Activated T-cell treated with anti-CD3 and anti-CD28 coated beads for 48 hours (primary cell): Measurements from ENCODE around the gene CRB2.

ENCODE experiments used
- DNase-seq: peaks from one replicate; pipeline ENCODE4 v3.0.0-alpha.2; 2020; ENCODE audit warnings: low read depth

Gene CRB2

DNA sequence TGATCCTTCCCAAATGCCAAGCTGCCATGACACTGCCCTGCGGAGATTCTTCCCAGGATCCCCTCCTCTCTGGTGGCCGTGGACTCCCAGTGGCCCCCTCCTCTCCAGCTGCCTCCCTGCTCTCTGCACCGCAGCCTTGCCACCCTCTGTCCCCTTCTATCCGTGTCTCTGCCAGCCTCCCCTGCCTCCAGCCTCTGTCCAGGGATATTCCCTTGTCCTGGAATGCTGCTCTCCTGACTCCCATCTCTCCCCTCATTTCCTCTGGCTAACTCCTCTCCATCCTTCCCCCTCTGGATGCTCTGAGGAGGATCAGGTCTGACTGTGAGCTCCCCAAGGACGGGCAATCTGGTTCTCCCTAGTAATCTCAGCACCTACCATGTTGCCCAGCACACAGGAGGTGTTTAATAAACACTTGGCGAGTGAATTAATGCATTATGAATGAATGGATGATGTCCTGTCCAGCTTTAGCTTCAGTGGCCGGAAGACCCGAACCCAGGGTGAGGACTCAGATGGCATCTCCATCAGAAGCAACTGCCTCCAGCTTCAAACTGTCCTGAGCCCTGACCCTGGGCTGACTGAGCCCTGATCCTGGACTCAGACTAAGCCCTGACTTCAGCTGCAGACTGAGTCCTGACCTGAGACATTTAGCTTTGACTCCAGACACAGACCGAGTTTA lies 7.5 kb upstream of the CRB2 start:
- no peak for DNase-seq

DNA sequence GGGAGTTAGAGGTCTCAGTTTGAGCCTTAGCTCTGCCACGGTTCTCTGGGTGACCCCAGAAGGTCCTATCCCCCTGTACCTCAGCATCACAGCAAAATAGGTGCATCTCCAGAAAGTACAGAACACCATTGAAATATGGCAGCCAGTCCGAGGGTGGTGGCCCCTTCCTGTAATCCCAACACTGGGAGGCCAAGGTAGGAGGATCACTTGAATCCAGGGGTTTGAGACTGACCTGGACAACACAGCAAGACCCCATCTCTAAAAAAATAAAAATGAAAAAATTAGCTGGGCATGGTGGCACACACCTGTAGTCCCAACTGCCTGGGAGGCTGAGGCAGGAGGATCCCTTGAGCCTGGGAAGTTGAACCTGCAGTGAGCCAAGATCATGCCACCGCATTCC lies 7.0 kb upstream of the CRB2 start:
- DNase-seq, result no peak

DNA sequence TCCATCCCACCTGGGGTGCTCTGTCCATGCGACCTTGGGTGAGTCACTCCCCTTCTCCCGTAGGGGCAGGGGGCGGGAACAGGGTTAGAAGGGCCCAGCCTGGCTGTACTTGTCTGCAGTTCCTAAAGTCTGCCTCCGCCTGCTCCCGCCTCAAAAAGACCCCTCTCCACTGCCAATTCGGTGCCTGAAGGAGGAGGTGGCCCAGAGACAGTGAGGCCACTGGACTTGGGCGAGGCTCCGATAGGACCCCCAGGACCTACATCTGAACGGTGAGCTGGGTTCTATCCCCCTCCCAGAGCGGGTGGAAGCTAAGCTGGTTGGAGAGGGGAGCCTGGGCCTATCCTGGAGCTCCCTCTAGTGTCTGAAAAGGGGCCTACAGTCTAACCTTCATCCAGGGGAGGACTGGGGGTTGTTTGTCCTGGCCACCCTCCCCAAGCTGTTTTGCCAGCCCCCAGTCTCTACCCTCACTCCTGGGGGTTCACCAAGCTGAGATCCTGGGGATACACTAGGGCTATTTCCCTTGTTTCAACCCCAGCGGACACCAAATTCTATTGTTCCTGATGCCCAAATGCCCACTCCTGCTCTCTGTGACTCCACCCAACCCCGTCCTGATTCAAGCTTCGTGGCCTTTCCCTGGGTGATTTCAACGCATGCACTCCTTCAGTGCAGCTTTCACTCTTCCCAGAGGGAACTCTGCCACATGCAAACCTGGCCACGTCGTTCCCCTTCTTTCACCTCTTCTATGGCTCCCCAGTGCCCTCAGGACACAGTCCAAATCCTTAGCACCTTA lies 6.1 kb upstream of the CRB2 start:
- DNase-seq, result peak; percentile 55

DNA sequence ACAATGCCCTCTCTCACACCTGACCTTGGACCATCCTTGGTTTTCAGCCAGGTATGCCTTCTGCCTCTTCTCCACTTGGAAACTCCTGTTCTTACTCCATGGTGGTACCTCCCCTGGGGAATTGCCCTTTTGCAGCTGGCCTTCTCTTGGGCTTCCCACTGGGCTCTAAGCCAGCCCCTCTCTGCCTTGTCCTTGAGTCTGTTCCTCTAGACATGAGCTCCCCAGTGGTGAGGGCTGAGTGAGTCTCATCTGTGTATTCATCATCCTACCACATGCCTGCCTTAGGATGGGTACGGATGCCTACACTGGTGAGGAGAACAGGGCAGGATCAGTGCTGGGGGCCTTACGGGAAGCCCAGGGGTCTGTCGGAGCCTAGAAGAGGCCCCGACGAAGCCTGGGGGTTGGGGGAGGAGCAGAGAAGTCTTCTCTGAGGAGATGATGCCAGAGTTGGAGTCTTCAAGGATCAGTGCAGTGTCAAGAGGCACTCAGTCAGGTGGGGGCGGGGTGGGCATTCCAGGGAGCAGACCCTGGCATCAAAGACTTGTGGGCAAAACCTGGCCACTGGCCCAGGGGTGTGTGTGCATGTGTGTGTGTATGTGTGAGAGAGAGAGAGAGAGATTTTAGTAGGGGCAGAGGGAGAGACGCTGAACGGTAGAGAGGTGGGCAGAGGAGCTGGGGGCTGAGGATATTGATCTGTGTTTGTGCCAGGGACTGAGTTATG lies 5.2 kb upstream of the CRB2 start:
- no peak for DNase-seq

DNA sequence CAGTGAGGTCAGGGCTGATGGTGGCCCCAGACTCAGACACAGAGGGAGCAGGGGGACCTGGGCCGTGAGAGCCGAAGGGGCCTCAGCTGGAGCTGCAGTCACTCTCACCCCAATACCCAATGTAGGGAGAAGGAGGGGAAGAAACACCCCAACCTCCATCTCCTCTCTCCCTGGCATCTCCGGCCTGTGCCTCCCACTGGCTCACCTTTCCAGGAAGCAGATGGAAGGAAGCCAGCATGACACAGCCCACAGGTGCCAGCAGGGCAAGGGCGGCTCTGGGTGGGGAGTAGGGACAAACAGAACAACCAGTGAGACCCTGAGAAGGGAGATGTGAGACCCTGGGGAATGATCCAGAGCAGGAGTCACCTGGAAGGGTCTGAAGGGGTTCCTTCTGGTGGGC lies 3.0 kb upstream of the CRB2 start:
- no peak for DNase-seq

DNA sequence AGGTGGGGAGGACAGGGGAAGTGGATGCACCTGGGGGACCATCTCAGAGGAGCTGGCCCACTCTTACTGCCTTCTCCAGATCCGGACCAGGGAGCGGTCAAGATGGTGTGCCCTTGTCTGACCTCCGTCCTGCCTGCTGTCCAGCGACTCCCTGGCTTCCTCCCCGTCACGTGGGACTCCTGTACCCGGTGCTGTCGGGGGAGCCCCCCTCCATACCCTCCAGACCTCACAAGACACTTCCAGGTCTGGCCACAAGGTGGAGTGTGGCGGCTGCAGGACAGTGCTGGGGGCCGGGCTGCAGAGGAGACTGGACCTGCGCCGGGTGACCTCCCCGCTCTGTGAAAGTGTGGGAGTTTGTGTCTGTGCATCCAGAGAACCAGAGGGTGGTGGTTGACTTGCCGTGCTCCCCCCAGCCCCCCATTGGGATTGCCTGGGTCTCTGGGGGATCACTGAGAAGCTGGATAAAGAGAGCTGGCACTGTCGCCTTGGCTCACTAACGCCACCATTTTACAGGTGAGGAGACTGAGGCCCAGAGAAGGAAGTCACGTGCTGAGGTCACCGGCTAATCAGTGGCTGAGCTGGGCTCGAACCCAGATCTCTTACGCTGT lies 1.9 kb upstream of the CRB2 start:
- DNase-seq, result peak; percentile 49

DNA sequence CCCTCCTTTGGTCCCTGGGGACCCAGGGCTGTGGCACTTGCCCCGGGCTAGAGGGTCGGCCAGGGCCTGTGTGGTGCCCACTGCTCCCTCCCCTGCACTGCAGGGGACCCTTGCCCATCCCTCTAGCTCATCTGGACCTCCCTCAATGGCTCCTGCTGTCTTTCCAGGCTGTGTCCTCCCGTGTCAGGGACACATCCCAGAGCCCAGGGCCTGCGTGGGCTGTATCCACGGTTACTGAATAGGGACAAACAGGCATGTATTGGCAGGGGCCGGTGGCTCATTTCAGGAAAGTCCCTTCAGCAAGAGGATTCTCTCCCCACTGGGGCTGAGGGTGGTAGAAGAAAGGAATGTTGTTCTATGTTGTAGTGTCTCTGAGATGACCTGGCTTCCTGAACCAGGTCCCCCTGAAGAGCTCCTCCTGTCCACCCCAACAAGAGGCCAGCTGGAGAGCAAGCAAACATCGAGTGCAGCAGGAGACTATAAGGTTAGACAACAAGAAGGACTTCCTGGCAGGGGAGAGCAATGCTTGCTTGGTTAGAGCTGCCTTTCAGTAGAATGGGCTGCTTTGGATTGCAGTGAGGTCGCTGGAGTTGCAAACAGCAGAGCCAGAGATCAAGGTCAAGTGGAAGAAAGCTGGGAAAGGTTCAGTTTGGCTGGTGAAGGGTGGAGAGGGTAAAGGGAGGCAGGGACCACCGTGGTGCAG lies 1.0 kb upstream of the CRB2 start:
- no peak for DNase-seq

DNA sequence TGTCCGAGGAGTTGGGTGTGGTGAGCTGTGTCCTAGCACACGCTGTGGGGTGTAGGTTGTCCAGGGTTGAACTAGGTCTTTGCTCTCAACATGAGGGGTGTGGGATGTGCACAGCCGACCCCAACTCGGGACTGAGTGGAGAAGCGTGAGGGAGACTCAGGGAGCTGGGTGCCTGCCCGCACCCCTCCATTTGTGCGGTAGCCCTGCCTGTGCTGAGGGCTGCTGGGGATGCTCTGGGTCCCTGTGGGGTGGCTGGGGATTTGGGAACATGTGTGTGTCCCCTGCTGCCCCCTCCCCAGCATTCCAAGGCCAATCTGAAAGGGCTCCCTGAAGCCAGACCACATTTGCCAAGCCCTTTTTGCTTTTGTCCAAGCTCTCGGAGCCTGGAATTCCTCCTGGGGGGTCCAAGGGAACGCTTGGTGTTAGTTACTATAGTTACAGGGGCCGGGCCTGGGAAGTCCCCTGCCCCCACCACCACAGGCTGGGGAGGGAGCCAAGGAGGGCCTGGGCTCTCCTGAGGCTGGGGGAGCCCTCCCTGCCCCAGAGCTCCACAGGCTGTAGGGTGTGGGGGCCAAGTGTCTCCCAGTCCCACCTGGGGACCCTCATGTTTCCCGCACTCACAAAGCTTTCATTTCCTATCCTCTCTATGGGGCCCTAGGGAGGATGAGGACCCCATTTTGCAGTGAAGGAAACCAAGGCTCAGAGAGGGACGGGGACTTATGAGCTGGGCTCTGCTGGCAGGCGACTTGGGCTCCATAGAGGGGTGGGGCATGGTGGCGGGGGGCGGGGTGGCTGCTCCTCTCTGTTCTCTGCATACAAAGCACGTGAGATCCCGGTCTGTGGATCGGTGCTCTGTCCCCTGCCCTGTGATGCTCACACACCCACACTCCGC lies 1.1 kb downstream of the CRB2 start:
- no peak for DNase-seq

DNA sequence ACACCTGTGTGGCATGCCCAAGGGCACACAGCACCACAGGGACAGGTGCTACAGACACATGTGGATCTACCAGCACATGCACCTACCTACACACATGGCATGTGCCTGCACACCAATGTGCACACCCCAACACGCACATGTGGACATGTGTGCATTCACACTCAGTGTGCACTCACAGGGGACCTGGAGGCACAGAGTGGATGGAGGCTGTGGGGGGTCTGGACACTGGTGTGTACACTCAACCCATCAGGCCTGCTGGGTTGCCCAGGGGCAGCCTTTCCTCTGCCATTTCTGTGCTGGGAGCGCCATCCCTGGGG lies 1.7 kb downstream of the CRB2 start:
- no peak for DNase-seq

DNA sequence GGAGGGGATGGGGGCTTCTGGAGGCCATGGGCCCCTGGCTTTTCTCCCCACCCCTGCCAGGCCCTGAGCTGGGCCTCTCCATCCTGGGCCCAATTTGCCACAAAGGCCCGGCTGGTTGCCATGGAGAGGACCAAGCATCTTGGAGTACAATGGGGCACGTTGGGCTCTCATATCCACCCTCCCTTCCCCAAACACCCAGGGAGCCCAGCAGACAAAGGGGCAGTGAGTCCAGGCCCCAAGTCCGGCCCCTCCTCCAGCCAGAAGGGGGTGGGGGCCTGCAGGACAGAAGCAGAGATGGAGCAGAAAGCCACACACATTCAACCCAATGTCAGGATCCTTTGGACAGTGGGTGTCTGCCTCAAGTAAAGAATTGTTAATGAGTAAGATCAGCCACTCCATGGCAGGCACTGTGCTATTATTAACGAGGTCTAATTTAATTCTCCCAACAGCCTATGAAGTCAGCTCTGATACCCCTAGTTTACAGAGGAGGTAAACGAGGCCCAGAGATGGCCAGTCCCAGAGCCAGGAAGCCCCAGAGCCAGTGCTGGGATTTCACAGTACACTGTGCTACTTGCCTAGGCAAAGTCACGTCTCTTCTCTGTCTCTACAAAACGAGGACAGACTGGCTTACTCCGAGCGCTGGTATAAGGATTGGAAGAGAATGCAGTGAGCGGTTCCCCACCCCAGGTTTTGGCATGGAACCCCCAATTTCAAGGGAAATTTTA lies 2.3 kb downstream of the CRB2 start:
- no peak for DNase-seq

DNA sequence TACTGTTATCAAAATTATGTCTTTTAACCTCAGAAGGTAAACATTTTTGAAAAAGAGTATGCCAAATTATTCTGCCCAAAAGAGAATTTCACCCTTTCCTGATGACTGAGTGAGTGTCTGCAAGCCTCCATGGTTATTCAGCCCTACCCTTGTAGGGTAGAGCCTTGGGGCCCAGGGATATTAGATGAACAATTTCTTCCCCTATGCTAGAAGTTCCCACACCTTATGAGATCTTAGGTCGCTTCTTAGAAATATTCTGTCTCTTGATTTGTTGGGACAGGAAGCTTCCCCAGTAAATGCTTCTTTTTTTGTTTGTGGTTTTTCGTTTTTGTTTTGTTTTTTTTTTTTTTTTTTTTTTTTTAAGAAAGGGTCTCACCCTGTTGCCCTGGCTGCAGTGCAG lies 3.1 kb downstream of the CRB2 start:
- no peak for DNase-seq

DNA sequence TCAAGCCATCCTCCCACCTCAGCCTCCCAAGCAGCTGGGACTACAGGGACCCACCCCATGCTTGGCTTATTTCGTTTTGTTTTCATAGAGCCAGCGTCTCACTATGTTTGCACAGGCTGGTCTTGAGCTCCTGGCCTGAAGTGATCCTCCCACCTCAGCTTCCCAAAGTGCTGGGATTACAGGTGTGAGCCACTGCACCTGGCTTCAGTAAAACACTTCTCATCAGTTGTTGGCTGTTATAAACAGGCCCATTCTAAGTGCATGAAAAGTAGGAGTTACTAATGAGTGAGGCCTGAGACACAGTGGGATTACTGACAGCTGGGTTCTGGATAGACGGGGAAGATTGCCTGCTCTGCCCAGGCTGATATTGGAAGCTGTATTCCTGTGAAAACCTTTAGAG lies 3.5 kb downstream of the CRB2 start:
- no peak for DNase-seq

DNA sequence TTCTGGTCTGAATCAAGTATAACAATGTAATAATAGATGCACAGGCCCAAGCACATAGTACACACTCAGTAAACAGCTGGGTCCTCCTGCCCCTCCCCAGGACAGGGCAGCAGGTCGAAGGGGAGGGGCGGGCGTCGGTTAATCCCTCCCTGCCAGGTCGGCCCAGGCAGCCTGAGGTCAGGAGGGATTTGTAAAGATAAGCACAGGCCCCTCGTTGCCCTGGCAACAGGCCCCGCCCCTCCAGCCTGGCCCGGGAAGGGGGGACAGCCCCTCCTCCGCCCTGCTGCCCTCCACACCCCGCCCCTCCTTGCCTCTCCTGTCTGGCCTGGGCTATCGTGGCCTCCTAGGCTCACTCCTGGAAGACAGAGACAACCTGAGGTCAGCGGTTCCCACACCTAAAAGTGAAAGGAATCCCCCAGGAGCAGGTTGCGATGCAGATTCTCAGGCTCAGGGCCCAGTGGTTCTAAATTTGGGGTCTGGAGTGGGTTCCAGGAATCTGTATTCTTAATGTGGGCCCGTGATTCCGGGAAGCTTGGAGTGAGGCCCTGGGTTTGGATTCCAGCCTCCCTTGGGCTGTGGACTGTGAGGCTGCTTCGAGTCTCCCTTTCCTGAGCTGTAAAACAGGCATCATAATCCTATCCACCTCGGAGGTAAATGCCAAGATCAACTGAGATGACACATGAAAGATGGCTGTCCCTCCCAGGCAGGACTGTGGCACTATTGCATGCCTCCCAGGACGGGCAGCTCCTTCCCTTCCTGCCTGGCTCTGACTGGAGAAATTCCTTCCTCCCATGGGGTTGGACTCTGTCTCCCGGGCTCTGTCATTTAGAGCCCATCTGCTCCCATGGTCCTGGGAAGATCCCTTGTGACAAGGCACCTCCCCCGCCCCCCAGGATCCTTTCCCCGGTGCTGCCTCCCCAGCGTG lies 4.4 kb downstream of the CRB2 start:
- DNase-seq, result peak; percentile 31

DNA sequence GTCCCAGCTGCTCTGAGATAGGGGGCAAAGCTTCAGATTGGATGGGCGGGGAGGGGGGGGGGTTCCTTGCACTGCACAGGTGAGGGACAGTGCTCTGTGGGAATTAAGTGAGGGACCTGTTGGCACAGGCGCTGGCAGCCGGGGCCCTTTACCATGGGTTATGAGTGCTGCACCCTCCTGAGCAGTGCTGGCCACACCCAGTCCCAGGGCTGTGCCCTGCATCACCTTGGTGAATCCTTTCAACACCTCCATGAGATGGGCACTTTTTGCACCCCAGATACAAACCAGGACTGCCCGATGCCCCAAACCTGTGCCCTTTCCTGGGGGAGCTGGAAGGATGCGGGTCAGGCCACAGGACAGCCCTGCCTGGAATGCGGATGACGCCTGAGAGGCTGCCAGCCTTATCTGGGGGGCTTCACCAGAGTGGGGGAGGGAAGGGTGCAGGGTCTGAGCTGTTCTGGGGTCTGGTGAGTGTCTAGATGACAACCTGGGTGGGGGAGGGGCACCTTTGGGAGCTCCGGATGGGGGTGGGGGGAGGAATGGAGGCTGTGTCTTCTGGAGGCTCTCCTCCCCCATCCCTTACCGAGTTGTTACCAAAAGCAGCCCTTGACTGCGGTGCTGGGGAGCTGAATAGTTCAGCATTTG lies 5.2 kb downstream of the CRB2 start:
- DNase-seq, result no peak

DNA sequence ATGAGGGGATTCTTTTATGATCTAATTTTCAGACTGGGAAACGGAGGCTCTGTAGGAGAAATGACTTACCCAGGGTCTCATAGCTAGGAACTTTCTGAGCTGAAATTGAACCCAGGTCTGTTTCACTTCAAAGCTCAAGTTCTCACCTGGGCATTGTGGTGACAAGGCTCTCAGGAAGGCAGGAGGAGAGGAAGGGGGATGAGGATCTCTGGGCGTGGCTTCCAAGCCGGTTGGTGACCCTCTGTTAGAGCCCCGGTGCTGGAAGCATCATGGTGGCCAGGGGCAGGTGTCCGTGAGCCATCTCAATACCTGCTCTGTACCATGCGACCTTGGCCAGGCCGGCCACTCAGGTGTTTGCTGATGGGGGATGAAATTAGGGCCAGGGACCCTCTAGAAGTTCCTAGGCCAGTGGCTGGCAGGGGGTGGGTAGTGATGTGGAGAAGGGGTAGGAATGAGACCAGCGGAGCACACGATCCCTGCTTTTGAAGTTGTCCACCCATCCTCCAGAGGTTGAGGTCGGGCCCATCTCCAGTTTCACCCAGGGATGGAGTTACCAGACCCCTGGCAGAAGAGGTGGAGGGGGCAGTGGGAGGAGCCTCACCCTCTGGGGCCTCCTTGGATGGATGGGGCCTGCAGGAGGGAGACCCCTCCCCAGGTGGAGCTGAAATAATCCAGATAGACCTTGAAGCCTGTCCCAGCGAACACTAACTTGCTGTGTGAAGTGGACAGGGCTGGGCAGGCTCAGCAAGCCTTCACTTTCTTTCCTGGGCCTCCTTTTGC lies 5.9 kb downstream of the CRB2 start:
- DNase-seq, result no peak

DNA sequence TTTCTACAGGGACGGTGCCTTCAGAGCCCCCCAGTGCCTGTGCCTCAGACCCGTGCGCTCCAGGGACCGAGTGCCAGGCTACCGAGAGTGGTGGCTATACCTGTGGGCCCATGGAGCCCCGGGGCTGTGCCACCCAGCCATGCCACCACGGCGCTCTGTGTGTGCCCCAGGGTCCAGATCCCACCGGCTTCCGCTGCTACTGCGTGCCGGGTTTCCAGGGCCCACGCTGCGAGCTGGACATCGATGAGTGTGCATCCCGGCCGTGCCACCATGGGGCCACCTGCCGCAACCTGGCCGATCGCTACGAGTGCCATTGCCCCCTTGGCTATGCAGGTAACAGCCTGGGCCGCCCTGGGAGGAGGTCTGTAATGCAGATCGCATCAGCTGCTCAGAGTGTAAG lies 6.9 kb downstream of the CRB2 start:
- DNase-seq, result no peak

DNA sequence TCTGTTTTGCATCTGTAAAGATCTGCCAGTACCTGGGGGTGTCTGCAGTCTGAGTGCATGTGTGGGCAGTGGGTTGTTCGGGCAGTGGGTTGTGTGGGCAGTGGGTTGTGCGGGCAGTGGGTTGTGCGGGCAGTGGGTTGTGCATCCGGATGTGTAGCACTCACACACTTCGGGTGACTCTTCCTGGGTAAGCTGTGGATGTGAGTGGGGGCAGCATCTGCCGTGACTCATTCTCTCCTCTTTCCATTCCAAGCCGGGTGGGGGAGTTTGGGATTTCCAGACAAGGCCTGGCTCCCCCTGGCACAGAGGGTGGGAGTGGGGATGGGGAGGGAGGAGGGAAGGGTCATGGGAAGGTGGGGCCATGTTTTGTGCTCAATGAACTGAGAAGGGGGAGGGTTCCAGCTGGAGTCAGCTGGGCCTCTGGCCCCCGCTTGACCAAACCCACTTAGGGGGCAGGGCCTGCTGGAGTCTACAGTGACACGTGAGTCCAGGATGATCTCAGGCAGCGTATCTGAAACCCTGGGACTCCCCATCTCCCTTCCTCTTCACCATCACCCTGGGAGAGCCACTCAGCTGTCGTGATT lies 8.3 kb downstream of the CRB2 start:
- no peak for DNase-seq
